GM19193 (cell line): Measurements from ENCODE around the gene RERE.

ENCODE experiments used
- POLR2A ChIP-seq: IDR thresholded peaks from 4 replicates; pipeline ENCODE4 v1.6.1; 2011; ENCODE audit not compliant: insufficient read depth, insufficient read length; ENCODE audit errors: extremely low read depth

RERE gene

GRCh38 chr1:8651236-8651890 is 166.1 kb downstream of the RERE start:
- no peak for TF ChIP-seq POLR2A

GRCh38 chr1:8649875-8650274 is 167.6 kb downstream of the RERE start:
- TF ChIP-seq POLR2A: no peak

- TF ChIP-seq POLR2A: no peak
These were observed 168.4 kb downstream of the RERE start for GRCh38 chr1:8649027-8649426.

GRCh38 chr1:8646996-8647395 is 170.4 kb downstream of the RERE start:
- TF ChIP-seq POLR2A: no peak

GRCh38 chr1:8646189-8646588 is 171.3 kb downstream of the RERE start:
- no peak for TF ChIP-seq POLR2A

GRCh38 chr1:8643542-8644536 is 173.6 kb downstream of the RERE start:
- no peak for TF ChIP-seq POLR2A

- TF ChIP-seq POLR2A: no peak
These were observed 175.3 kb downstream of the RERE start for GRCh38 chr1:8642114-8642513.

- TF ChIP-seq POLR2A: no peak
These were observed 176.0 kb downstream of the RERE start for GRCh38 chr1:8641377-8641997.

GRCh38 chr1:8640950-8641349 is 176.5 kb downstream of the RERE start:
- TF ChIP-seq POLR2A: no peak

- TF ChIP-seq POLR2A: no peak
These were observed 178.3 kb downstream of the RERE start for GRCh38 chr1:8639148-8639547.

- TF ChIP-seq POLR2A: no peak
These were observed 183.5 kb downstream of the RERE start for GRCh38 chr1:8633741-8634501.

- no peak for TF ChIP-seq POLR2A
These were observed 185.3 kb downstream of the RERE start for GRCh38 chr1:8632102-8632501.

GRCh38 chr1:8631163-8631562 is 186.3 kb downstream of the RERE start:
- no peak for TF ChIP-seq POLR2A

GRCh38 chr1:8629241-8630091 is 188.0 kb downstream of the RERE start:
- TF ChIP-seq POLR2A: no peak
